Measurements from ENCODE around the gene RPS24.

RPS24 gene

GRCh38 chr10:78038105-78038504, 4.4 kb downstream of the RPS24 start:
- Histone ChIP-seq H3K9ac (ENCODE audit: low read depth, low read length) (no peak overlapping the region), H3K36me3 (ENCODE audit: insufficient read depth, low read length) (peaks cover 77% of the 10 kb centered on the region), H3K9me3 (ENCODE audit: control insufficient read depth, insufficient read depth, low read length) (no peaks in the 10 kb centered on the region), H3K4me1 (ENCODE audit: insufficient read depth, low read length) (peaks cover 67% of the 10 kb centered on the region)

DNA sequence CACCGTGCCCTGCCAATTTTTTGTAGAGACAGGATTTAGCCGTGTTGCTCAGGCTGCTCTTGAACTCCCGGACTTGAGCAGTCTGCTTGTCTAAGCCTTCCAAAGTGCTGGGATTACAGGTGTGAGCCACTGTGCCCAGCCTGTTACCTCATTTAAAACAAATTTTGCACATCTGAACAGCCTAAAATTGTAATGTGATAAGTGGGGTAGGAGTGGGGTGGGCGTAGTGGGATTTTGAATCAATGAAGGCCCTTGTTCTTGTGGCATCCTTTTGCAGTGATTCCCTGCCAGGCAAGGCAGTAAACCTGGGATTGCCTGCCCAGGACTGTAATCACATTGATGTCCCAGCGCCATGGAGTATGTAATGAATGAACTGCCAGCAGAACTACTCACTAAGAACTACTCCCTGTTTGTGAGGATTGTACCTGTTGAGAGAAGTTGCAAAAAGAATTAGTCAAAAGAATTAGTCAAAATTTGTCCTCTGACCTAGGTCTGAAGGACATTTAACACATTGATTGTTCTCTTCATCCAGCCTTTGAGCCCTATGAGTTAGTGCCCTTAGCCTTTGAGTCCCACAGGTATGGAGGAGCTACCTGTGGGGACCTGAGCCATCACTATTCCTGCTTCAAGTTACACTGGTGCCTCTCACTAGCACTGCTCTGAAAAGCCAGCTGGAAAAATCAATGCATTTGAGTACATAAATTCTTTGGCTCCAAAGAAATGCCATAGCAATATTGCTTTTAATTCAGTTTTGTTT, 5.3 kb downstream of the RPS24 start:
- Histone ChIP-seq H3K9me3 (ENCODE audit: control insufficient read depth, insufficient read depth, low read length) (no peaks in the 10 kb centered on the region), H3K4me1 (ENCODE audit: insufficient read depth, low read length) (peaks cover 67% of the 10 kb centered on the region), H3K36me3 (ENCODE audit: insufficient read depth, low read length) (peaks cover 77% of the 10 kb centered on the region), H3K9ac (ENCODE audit: low read depth, low read length) (no peak overlapping the region)

DNA sequence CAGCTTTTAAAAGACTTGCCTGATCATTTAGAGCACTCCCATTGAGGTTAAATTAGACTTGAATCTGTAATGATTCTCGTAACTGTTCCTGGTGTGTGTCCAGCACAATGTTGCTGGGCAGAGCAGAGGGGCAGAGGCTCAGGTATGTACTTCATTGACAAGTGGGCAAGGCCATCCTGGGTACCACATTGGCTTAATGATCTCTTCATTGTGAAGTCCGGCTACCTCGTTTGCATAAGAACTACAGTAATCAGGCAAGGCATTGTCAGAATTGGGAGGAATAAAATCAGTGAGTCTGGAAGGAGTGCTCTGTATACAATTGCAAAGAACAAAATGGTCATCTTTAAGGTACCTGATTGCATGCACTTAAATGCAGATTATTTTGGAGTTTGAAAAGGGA, 6.1 kb downstream of the RPS24 start:
- peaks cover 70% of the 10 kb centered on the region for H3K4me1 ChIP-seq (ENCODE audit: insufficient read depth, low read length)
- no peak overlapping the region for H3K9ac ChIP-seq (ENCODE audit: low read depth, low read length)
- H3K36me3 ChIP-seq (ENCODE audit: insufficient read depth, low read length) = peaks cover 72% of the 10 kb centered on the region
- H3K9me3 ChIP-seq (ENCODE audit: control insufficient read depth, insufficient read depth, low read length) = no peaks in the 10 kb centered on the region

DNA sequence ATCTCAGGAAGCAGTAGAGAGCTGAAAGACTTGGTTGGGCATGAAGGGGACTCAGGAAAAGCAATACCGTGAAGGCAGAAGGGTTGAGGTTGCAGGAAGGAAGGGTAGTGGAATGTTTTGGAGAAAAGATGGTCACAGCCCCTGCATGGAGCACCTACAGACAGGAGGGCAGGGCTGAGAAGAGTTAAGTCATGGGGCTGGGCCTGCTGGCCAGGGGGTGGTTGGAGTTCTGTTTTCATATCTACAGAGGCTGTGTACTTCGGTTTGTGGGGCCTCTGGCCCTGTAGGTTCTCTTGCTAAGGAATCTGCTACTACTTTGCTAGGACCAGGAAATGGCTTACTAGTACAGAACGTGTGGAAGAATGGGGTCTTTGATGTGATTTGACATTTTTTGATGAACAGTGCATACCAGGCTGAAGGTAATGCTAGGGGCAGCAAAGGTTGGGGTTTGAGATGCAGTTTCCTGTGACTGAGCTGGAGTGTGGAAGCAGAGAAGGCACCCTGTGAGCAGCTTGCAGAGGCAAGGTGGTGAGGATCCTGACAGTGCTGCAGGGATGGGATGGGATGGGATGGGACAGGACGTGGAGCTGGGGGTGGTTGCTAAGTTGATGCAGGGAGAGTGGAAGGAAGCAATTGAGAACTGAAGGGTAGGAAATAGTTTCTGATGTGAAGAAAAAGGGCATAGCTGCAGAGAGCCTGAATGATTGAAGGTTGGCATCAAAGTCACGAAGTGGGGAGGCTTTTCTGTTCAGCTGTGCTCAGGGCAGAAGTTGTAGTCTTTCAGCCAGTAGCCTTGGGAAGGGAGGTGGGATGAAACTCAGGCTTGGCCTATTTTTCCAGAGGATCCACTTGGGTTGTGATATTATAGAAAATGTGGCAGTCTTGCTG, 7.8 kb downstream of the RPS24 start:
- Histone ChIP-seq H3K4me1 (ENCODE audit: insufficient read depth, low read length) (peaks cover 54% of the 10 kb centered on the region), H3K9ac (ENCODE audit: low read depth, low read length) (no peak overlapping the region), H3K9me3 (ENCODE audit: control insufficient read depth, insufficient read depth, low read length) (no peaks in the 10 kb centered on the region), H3K36me3 (ENCODE audit: insufficient read depth, low read length) (peaks cover 55% of the 10 kb centered on the region)

GRCh38 chr10:78042058-78042751, 8.5 kb downstream of the RPS24 start:
- Histone ChIP-seq H3K9me3 (ENCODE audit: control insufficient read depth, insufficient read depth, low read length) (no peaks in the 10 kb centered on the region), H3K9ac (ENCODE audit: low read depth, low read length) (no peak overlapping the region), H3K36me3 (ENCODE audit: insufficient read depth, low read length) (peaks cover 47% of the 10 kb centered on the region), H3K4me1 (ENCODE audit: insufficient read depth, low read length) (peaks cover 46% of the 10 kb centered on the region)

GRCh38 chr10:78042752-78043104, 9.1 kb downstream of the RPS24 start:
- Histone ChIP-seq H3K36me3 (ENCODE audit: insufficient read depth, low read length) (peaks cover 42% of the 10 kb centered on the region), H3K9me3 (ENCODE audit: control insufficient read depth, insufficient read depth, low read length) (no peaks in the 10 kb centered on the region), H3K9ac (ENCODE audit: low read depth, low read length) (no peak overlapping the region), H3K4me1 (ENCODE audit: insufficient read depth, low read length) (peaks cover 45% of the 10 kb centered on the region)

DNA sequence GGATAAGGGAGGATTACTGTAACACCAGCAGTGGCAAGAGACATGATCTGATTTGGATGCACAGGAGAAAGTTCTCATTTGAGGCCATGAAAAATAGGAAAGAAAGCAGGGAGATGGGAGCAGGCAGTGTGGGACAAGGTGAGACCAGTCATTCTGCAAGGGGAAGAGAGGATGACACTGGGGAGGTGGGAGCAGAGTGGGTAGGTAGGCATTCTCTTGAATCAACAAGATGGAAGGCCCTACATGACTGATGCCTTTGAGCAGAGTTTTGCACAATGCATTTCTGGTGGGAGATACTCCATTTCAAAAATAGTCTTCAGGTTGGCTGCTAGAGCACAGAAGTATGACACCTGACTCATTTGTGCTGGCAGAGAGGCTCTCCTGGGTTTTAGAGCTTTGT, 10.5 kb downstream of the RPS24 start:
- Histone ChIP-seq H3K4me1 (ENCODE audit: insufficient read depth, low read length) (peaks cover 34% of the 10 kb centered on the region), H3K9ac (ENCODE audit: low read depth, low read length) (no peak overlapping the region), H3K36me3 (ENCODE audit: insufficient read depth, low read length) (peaks cover 29% of the 10 kb centered on the region), H3K9me3 (ENCODE audit: control insufficient read depth, insufficient read depth, low read length) (no peaks in the 10 kb centered on the region)

GRCh38 chr10:78044699-78045098, 11.0 kb downstream of the RPS24 start:
- H3K4me1 ChIP-seq (ENCODE audit: insufficient read depth, low read length) = peaks cover 30% of the 10 kb centered on the region
- no peaks in the 10 kb centered on the region for H3K9me3 ChIP-seq (ENCODE audit: control insufficient read depth, insufficient read depth, low read length)
- no peak overlapping the region for H3K9ac ChIP-seq (ENCODE audit: low read depth, low read length)
- H3K36me3 ChIP-seq (ENCODE audit: insufficient read depth, low read length) = peaks cover 26% of the 10 kb centered on the region

DNA sequence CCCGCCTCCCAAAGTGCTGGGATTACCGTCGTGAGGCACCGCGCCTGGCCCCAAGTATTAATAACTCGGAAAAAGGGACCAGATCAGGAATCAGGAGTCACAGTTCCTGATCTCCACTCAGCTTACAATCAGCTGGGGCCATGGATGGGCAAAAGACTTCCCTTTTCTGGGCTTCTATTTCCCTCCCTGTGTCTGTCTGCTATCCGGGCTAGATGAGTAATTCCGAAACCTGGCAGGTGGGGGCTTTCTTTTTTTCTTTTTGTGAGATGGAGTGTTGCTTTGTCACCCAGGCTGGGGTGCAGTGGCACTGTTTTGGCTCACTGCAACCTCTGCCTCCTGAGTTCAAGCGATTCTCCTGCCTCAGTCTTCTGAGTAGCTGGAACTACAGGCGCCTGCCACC, 11.6 kb downstream of the RPS24 start:
- Histone ChIP-seq H3K9ac (ENCODE audit: low read depth, low read length) (no peak overlapping the region), H3K36me3 (ENCODE audit: insufficient read depth, low read length) (peaks cover 24% of the 10 kb centered on the region), H3K9me3 (ENCODE audit: control insufficient read depth, insufficient read depth, low read length) (no peaks in the 10 kb centered on the region), H3K4me1 (ENCODE audit: insufficient read depth, low read length) (peaks cover 25% of the 10 kb centered on the region)

DNA sequence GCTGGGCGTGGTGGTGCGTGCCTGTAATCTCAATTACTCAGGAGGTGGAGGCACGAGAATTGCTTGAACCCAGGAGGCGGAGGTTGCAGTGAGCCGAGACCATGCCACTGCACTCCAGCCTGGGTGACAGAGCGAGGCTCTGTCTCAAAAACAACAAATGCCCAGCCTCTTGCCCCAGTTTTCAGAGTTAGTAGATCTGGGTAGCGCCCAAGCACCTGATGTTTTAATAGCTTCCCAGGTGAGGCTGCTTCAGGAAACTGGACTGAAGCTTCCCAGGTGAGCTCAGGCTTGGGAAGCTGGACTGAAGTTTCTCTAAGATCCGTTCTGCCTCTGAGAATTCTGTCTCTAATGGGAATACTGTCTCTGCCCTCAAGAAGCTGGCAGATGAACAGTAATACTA, 12.2 kb downstream of the RPS24 start:
- no peaks in the 10 kb centered on the region for H3K9me3 ChIP-seq (ENCODE audit: control insufficient read depth, insufficient read depth, low read length)
- peaks cover 18% of the 10 kb centered on the region for H3K36me3 ChIP-seq (ENCODE audit: insufficient read depth, low read length)
- H3K9ac ChIP-seq (ENCODE audit: low read depth, low read length) = no peak overlapping the region
- H3K4me1 ChIP-seq (ENCODE audit: insufficient read depth, low read length) = peaks cover 19% of the 10 kb centered on the region

- Histone ChIP-seq H3K9me3 (ENCODE audit: control insufficient read depth, insufficient read depth, low read length) (no peaks in the 10 kb centered on the region), H3K36me3 (ENCODE audit: insufficient read depth, low read length) (peaks cover 9% of the 10 kb centered on the region; the same call in 1 of the 2 replicates), H3K9ac (ENCODE audit: low read depth, low read length) (no peak overlapping the region), H3K4me1 (ENCODE audit: insufficient read depth, low read length) (peaks cover 9% of the 10 kb centered on the region; the same call in 1 of the 2 replicates)
These were observed 13.1 kb downstream of the RPS24 start for GRCh38 chr10:78046711-78047269.

GRCh38 chr10:78047314-78047891, 13.7 kb downstream of the RPS24 start:
- Histone ChIP-seq H3K36me3 (ENCODE audit: insufficient read depth, low read length) (peaks cover 3% of the 10 kb centered on the region; the same call in 1 of the 2 replicates), H3K9ac (ENCODE audit: low read depth, low read length) (no peak overlapping the region), H3K4me1 (ENCODE audit: insufficient read depth, low read length) (peaks cover 9% of the 10 kb centered on the region; the same call in 1 of the 2 replicates), H3K9me3 (ENCODE audit: control insufficient read depth, insufficient read depth, low read length) (no peaks in the 10 kb centered on the region)

DNA sequence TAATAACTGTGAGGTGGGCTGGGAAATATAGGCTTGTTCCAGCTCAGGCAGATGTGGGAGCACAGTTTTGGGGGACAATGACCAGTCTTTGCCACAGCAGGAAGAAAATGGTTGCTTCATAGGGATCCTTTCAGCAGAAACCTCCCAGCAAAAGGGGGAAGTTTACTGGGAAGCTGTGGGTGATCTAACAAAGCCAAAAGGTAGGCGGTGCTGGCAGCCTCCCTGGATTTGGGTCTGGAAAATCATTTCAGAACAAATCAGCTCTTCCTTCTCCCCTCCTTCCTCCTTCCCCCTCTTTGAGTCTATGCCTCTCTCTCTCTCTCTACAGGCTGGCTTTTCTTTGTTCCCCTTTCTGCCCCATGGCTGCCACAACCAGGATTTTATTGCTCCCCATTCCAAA, 16.2 kb downstream of the RPS24 start:
- Histone ChIP-seq H3K9me3 (ENCODE audit: control insufficient read depth, insufficient read depth, low read length) (no peaks in the 10 kb centered on the region), H3K36me3 (ENCODE audit: insufficient read depth, low read length) (no peaks in the 10 kb centered on the region), H3K4me1 (ENCODE audit: insufficient read depth, low read length) (peaks cover 9% of the 10 kb centered on the region), H3K9ac (ENCODE audit: low read depth, low read length) (no peak overlapping the region)
